Measurements from ENCODE around the gene ATP13A4.

ATP13A4 gene

DNA sequence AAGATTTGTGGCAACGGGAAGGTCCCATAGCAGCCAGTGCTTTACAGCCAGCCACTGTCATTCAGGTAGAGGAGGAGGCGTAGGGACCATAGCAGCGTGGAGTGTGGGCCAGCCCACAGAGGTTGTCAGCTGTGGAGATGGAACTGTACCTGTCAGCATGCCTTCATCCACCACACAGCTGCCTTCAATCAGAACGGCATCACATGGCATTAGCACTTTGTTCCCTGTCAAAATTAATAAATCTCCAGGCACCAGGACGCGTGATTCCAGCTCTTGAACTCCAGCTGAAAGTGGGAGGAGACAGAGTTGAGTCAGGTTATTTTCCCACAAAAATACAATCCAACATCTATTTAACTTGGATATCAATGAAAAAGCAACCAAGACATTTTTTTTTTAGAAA is 84.0 kb downstream of the ATP13A4 start:
- in situ Hi-C loops (cut with HindIII; ENCODE audit: low sequenced_read_pairs) = no loop called here
- TF ChIP-seq CTCF (IDR thresholded peaks at IDR 0.05; ENCODE audit: low read depth, low read length) = no peak

DNA sequence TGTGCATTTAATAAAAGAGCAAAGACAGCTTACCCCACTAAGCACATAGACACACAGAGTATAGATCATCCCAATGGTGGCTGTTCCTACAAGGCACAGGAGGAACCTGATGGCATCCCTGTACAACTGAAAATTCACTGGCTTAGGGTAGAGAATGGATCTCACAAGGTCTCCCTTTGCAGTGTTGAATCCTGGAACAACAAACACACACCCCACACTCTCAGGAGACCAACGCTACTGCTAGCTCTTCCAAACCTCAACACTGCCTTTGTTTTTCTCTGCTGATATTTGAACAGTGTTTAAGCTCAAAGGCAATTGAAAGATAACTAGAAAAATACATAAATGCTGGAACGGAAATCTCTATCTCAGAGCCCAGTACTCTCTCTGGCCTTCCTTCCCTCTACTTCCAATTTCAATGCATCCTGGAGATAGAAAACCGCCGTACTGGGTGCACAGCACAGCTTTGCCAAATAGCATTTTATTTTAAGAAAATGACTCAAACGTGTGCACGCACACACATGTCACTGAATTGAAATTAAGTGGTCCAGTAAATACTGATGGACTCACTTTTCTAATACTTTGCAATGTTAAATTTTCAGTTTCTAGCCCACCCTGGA is 88.6 kb downstream of the ATP13A4 start:
- in situ Hi-C loops (cut with HindIII; ENCODE audit: low sequenced_read_pairs) = no loop called here
- DNase-seq (ENCODE audit: low read depth, low spot score) = no peak
- no peak overlapping the region for H3K4me3 ChIP-seq (ENCODE audit: low read depth, low read length)
- no peak for TF ChIP-seq CTCF (IDR thresholded peaks at IDR 0.05; ENCODE audit: low read depth, low read length)

More for the DNA sequence above, 84.0 kb downstream of the ATP13A4 start:
- no peak overlapping the region for H3K4me3 ChIP-seq (ENCODE audit: low read depth, low read length)
- no peak for DNase-seq (ENCODE audit: low read depth, low spot score)

- in situ Hi-C loops (cut with HindIII; ENCODE audit: low sequenced_read_pairs) = no loop called here
- DNase-seq (ENCODE audit: low read depth, low spot score) = no peak
- no peak for TF ChIP-seq CTCF (IDR thresholded peaks at IDR 0.05; ENCODE audit: low read depth, low read length)
- H3K4me3 ChIP-seq (ENCODE audit: low read depth, low read length) = no peak overlapping the region
These were observed 89.8 kb downstream of the ATP13A4 start for GRCh38 chr3:193464889-193465288.

- no peak for DNase-seq (ENCODE audit: low read depth, low spot score)
- TF ChIP-seq CTCF (IDR thresholded peaks at IDR 0.05; ENCODE audit: low read depth, low read length) = no peak
- in situ Hi-C loops (cut with HindIII; ENCODE audit: low sequenced_read_pairs) = no loop called here
- no peak overlapping the region for H3K4me3 ChIP-seq (ENCODE audit: low read depth, low read length)
These were observed 97.2 kb downstream of the ATP13A4 start for GRCh38 chr3:193457526-193457925.

DNA sequence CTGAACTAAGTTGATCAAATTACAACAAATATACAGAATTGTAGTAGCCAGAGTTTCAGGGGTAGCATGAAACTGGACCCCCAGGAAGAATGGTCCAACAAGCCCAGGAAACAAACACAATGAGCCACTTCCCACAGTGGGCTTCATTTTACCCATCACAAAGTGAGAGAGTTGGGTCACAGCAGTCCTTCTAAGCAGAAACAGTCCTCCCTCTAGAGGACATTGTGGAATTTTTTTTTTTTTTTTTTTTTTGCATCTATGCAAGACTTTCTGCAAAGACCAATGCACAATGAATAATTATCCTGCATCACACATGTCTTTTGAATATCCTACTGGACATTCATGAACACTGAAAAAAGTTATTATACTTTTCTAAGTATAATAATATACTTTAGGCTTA is 102.4 kb downstream of the ATP13A4 start:
- in situ Hi-C loops (cut with HindIII; ENCODE audit: low sequenced_read_pairs) = no loop called here
- no peak for DNase-seq (ENCODE audit: low read depth, low spot score)
- TF ChIP-seq CTCF (IDR thresholded peaks at IDR 0.05; ENCODE audit: low read depth, low read length) = peak; percentile 25

DNA sequence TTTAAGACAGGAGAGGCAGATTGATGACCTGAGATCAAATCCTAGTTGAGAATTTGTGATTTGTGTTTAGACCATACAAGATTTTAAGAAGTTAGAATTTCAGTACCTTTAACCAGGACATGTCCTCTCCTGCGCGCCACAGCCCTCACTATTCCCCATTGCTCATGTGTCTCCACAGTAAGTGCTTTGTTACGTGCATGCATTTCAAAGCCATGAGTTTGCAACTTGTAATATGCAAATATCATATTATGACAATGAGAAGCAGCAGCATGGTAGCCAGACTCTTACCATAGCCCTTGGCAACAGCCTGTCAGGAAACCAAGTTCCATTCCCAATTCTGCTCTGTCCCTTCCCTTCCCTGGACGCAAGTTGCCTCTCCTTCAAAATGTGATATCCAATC is 102.8 kb downstream of the ATP13A4 start:
- DNase-seq (ENCODE audit: low read depth, low spot score) = no peak
- no peak for TF ChIP-seq CTCF (IDR thresholded peaks at IDR 0.05; ENCODE audit: low read depth, low read length)
- in situ Hi-C loops (cut with HindIII; ENCODE audit: low sequenced_read_pairs) = no loop called here
- H3K4me3 ChIP-seq (ENCODE audit: low read depth, low read length) = no peak overlapping the region

More for the DNA sequence above, 102.4 kb downstream of the ATP13A4 start:
- H3K4me3 ChIP-seq (ENCODE audit: low read depth, low read length) = no peak overlapping the region

Measured in astrocyte of the spinal cord (primary cell).